ENCODE results near the gene RPRML.

RPRML gene

GRCh38 chr17:46986366-46986765 is 7.3 kb upstream of the RPRML start:
- TF ChIP-seq CTCF (IDR thresholded peaks at IDR 0.05; ENCODE audit: borderline replicate concordance, extremely low read depth, low read length, poor library complexity, severe bottlenecking), result no peak
- no peak for TF ChIP-seq EZH2 (IDR thresholded peaks at IDR 0.05; ENCODE audit: borderline replicate concordance, low read depth, low read length, severe bottlenecking)
- DNase-seq (no peak), ATAC-seq (ENCODE audit: insufficient read depth, low read depth) (no peak)

GRCh38 chr17:46984892-46985291 is 5.8 kb upstream of the RPRML start:
- ATAC-seq (ENCODE audit: insufficient read depth, low read depth) (no peak), DNase-seq (no peak)
- TF ChIP-seq EZH2 (IDR thresholded peaks at IDR 0.05; ENCODE audit: borderline replicate concordance, low read depth, low read length, severe bottlenecking) (no peak), CTCF (IDR thresholded peaks at IDR 0.05; ENCODE audit: borderline replicate concordance, extremely low read depth, low read length, poor library complexity, severe bottlenecking) (no peak)
- H2AFZ ChIP-seq (ENCODE audit: low read depth, low read length), result no peak overlapping the region
- H3K79me2 ChIP-seq (ENCODE audit: insufficient read depth, low read length), result no peaks in the 10 kb centered on the region
- no peaks in the 10 kb centered on the region for H3K9me3 ChIP-seq (ENCODE audit: insufficient read depth, low read length, severe bottlenecking)
- no peaks in the 10 kb centered on the region for H3K36me3 ChIP-seq (ENCODE audit: insufficient read depth, low read length)
- no peak overlapping the region for H3K27ac ChIP-seq (ENCODE audit: low read length)
- no peak overlapping the region for H3K4me2 ChIP-seq (ENCODE audit: insufficient read depth, low read length)
- H3K27me3 ChIP-seq (ENCODE audit: insufficient read depth, low read length, poor library complexity), result peaks cover under 1% of the 10 kb centered on the region
- H3K4me1 ChIP-seq (ENCODE audit: insufficient read depth, low read length), result no peaks in the 10 kb centered on the region
- H4K20me1 ChIP-seq (ENCODE audit: insufficient read depth, low read length), result no peaks in the 10 kb centered on the region
- H3K4me3 ChIP-seq (ENCODE audit: low read depth in 1 of 2, low read length in 2 of 2), result no peak overlapping the region
- H3K9ac ChIP-seq (ENCODE audit: low read depth, low read length), result no peak overlapping the region

More at GRCh38 chr17:46986366-46986765, 7.3 kb upstream of the RPRML start:
- H3K27me3 ChIP-seq (ENCODE audit: insufficient read depth, low read length, poor library complexity), result no peaks in the 10 kb centered on the region
- no peaks in the 10 kb centered on the region for H4K20me1 ChIP-seq (ENCODE audit: insufficient read depth, low read length)
- H3K4me1 ChIP-seq (ENCODE audit: insufficient read depth, low read length), result no peaks in the 10 kb centered on the region
- H2AFZ ChIP-seq (ENCODE audit: low read depth, low read length), result no peak overlapping the region
- H3K36me3 ChIP-seq (ENCODE audit: insufficient read depth, low read length), result no peaks in the 10 kb centered on the region
- H3K4me3 ChIP-seq (ENCODE audit: low read depth in 1 of 2, low read length in 2 of 2), result no peak overlapping the region
- H3K27ac ChIP-seq (ENCODE audit: low read length), result no peak overlapping the region
- H3K9me3 ChIP-seq (ENCODE audit: insufficient read depth, low read length, severe bottlenecking), result no peaks in the 10 kb centered on the region
- H3K9ac ChIP-seq (ENCODE audit: low read depth, low read length), result no peak overlapping the region
- H3K79me2 ChIP-seq (ENCODE audit: insufficient read depth, low read length), result no peaks in the 10 kb centered on the region
- H3K4me2 ChIP-seq (ENCODE audit: insufficient read depth, low read length), result no peak overlapping the region

- no peak for ATAC-seq (ENCODE audit: insufficient read depth, low read depth)
- H4K20me1 ChIP-seq (ENCODE audit: insufficient read depth, low read length), result no peaks in the 10 kb centered on the region
- H3K4me2 ChIP-seq (ENCODE audit: insufficient read depth, low read length), result no peak overlapping the region
- TF ChIP-seq CTCF (IDR thresholded peaks at IDR 0.05; ENCODE audit: borderline replicate concordance, extremely low read depth, low read length, poor library complexity, severe bottlenecking), result no peak
- TF ChIP-seq EZH2 (IDR thresholded peaks at IDR 0.05; ENCODE audit: borderline replicate concordance, low read depth, low read length, severe bottlenecking), result no peak
- peaks cover 5% of the 10 kb centered on the region for H3K27me3 ChIP-seq (ENCODE audit: insufficient read depth, low read length, poor library complexity)
- H3K36me3 ChIP-seq (ENCODE audit: insufficient read depth, low read length), result no peaks in the 10 kb centered on the region
- DNase-seq, result no peak
- H3K9me3 ChIP-seq (ENCODE audit: insufficient read depth, low read length, severe bottlenecking), result no peaks in the 10 kb centered on the region
- no peak overlapping the region for H3K4me3 ChIP-seq (ENCODE audit: low read depth in 1 of 2, low read length in 2 of 2)
- H3K27ac ChIP-seq (ENCODE audit: low read length), result no peak overlapping the region
- peaks cover 2% of the 10 kb centered on the region; the same call in 1 of the 2 replicates for H3K4me1 ChIP-seq (ENCODE audit: insufficient read depth, low read length)
- H2AFZ ChIP-seq (ENCODE audit: low read depth, low read length), result no peak overlapping the region
- no peaks in the 10 kb centered on the region for H3K79me2 ChIP-seq (ENCODE audit: insufficient read depth, low read length)
- no peak overlapping the region for H3K9ac ChIP-seq (ENCODE audit: low read depth, low read length)
Measured at GRCh38 chr17:46984341-46984740, 5.3 kb upstream of the RPRML start.

- Histone ChIP-seq H4K20me1 (ENCODE audit: insufficient read depth, low read length) (no peaks in the 10 kb centered on the region), H3K36me3 (ENCODE audit: insufficient read depth, low read length) (no peaks in the 10 kb centered on the region), H2AFZ (ENCODE audit: low read depth, low read length) (no peak overlapping the region), H3K4me2 (ENCODE audit: insufficient read depth, low read length) (no peak overlapping the region), H3K4me3 (ENCODE audit: low read depth in 1 of 2, low read length in 2 of 2) (no peak overlapping the region), H3K27ac (ENCODE audit: low read length) (no peak overlapping the region), H3K27me3 (ENCODE audit: insufficient read depth, low read length, poor library complexity) (peaks cover 10% of the 10 kb centered on the region), H3K4me1 (ENCODE audit: insufficient read depth, low read length) (peaks cover 7% of the 10 kb centered on the region), H3K79me2 (ENCODE audit: insufficient read depth, low read length) (no peaks in the 10 kb centered on the region), H3K9ac (ENCODE audit: low read depth, low read length) (no peak overlapping the region), H3K9me3 (ENCODE audit: insufficient read depth, low read length, severe bottlenecking) (no peaks in the 10 kb centered on the region)
- ATAC-seq (ENCODE audit: insufficient read depth, low read depth) (no peak), DNase-seq (no peak)
- TF ChIP-seq CTCF (IDR thresholded peaks at IDR 0.05; ENCODE audit: borderline replicate concordance, extremely low read depth, low read length, poor library complexity, severe bottlenecking) (no peak), EZH2 (IDR thresholded peaks at IDR 0.05; ENCODE audit: borderline replicate concordance, low read depth, low read length, severe bottlenecking) (no peak)
Measured at GRCh38 chr17:46983782-46984181, 4.7 kb upstream of the RPRML start.

Data from DND-41 (cell line).